ENCODE data around the gene ERO1B.

DNA sequence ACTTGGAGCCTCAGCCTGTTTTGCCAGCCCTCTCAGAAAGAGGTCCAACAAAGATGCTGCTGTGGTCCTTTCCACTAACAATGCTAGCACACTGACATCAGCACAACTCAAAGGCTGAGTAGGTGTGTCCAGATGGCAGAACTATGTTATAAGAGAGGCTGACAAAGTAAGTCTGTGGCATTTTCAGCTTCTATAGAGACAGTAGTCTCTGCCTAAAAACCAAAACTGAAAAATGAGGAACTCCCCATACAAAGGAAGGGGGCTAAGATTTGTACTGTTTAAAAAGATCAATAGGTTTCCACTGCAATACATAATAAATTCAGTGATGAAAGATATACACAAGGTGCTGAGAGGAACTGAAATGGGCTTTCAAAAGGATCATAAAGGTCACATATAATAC lies 12.3 kb downstream of the ERO1B start:
- TF ChIP-seq POLR2A (IDR thresholded peaks at IDR 0.05): no peak
- TF ChIP-seq, protein P1, sequence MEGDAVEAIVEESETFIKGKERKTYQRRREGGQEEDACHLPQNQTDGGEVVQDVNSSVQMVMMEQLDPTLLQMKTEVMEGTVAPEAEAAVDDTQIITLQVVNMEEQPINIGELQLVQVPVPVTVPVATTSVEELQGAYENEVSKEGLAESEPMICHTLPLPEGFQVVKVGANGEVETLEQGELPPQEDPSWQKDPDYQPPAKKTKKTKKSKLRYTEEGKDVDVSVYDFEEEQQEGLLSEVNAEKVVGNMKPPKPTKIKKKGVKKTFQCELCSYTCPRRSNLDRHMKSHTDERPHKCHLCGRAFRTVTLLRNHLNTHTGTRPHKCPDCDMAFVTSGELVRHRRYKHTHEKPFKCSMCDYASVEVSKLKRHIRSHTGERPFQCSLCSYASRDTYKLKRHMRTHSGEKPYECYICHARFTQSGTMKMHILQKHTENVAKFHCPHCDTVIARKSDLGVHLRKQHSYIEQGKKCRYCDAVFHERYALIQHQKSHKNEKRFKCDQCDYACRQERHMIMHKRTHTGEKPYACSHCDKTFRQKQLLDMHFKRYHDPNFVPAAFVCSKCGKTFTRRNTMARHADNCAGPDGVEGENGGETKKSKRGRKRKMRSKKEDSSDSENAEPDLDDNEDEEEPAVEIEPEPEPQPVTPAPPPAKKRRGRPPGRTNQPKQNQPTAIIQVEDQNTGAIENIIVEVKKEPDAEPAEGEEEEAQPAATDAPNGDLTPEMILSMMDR (IDR thresholded peaks at IDR 0.05): no peak

All from lower leg skin (tissue), 3 donors.